ENCODE results near the gene STARD9.
A peak's percentile ranks its signal among the peaks of the same experiment; 100 is the strongest.

Gene STARD9

DNA sequence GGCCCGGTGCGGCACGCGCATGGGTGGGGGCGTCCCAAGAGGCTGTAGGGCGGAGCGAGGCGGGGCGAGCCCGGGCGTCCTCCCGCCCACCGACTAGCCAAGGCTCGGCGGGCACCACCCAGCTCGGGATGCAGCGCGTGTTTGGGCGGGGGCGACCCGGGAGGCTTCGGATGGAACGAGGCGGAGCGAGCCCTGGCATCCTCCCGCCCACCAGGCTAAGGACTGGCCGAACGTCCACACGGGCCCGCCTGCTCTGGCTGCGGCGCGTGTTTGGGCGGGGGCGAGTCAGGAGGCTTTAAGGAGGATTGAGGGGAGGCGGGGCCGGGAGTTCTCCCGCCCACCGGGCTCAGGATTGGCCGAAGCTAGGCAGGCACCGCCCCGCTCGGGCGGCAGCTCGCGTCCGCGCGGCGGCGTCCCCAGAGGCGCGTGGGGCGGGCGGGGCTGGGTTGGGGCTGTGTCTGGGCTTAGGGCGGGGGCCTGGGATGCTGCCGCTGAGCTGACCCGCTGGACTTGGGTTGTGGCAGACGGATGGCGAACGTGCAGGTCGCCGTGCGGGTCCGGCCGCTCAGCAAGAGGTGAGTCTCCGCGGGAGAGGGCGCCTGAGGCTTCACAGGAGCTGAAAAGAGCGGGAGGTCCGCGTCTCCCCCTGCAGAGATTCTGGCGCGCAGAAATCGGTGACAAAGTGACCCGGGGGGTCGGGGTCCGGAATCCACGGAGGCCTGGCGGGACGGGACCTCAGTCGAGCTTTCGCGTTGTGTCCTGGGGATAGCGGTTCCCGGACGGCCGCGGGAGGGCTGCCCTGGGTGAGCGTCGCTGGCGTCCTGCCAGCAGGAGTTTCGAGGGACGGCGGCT, at the start of gene STARD9:
STARD9 (plus strand) TSS at position 419 of the 852 bp plus-strand sequence; CDS start at position 529, 110 bp downstream.
- in situ Hi-C loops (cut with HindIII; ENCODE audit: low sequenced_read_pairs), result no loop called here
- TF ChIP-seq, protein P1, sequence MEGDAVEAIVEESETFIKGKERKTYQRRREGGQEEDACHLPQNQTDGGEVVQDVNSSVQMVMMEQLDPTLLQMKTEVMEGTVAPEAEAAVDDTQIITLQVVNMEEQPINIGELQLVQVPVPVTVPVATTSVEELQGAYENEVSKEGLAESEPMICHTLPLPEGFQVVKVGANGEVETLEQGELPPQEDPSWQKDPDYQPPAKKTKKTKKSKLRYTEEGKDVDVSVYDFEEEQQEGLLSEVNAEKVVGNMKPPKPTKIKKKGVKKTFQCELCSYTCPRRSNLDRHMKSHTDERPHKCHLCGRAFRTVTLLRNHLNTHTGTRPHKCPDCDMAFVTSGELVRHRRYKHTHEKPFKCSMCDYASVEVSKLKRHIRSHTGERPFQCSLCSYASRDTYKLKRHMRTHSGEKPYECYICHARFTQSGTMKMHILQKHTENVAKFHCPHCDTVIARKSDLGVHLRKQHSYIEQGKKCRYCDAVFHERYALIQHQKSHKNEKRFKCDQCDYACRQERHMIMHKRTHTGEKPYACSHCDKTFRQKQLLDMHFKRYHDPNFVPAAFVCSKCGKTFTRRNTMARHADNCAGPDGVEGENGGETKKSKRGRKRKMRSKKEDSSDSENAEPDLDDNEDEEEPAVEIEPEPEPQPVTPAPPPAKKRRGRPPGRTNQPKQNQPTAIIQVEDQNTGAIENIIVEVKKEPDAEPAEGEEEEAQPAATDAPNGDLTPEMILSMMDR (IDR thresholded peaks at IDR 0.05; ENCODE audit: low read depth, low read length, missing control alignments), result no peak
- H3K4me3 ChIP-seq (ENCODE audit: low read depth, low read length), result peak within 1 kb of the TSS; percentile 61
- DNase-seq (ENCODE audit: low read depth), result peak; percentile 94

DNA sequence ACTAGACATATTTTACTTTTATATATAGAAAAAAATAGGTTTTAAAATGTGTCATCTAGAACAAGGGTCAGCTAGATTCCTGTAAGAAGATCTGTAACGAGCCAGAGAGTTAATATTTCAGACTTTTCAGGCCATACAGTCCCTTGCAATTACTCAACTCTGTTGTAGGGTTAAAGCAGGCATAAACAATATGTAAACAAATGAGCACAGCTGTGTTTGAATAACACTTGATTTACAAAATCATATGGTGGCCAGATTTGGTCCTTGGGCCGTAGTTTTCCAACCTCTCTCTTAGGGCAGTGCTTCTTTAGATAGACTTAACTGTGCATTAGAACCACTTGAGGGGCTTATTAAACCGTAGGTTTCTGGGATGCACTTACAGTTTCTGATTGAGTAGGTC, 46.4 kb upstream of the STARD9 start:
- no peak overlapping the region for H3K4me3 ChIP-seq (ENCODE audit: low read depth, low read length)
- TF ChIP-seq, protein P1 (IDR thresholded peaks at IDR 0.05; ENCODE audit: low read depth, low read length, missing control alignments), result no peak
- in situ Hi-C loops (cut with HindIII; ENCODE audit: low sequenced_read_pairs), result no loop called here
- DNase-seq (ENCODE audit: low read depth), result no peak

DNA sequence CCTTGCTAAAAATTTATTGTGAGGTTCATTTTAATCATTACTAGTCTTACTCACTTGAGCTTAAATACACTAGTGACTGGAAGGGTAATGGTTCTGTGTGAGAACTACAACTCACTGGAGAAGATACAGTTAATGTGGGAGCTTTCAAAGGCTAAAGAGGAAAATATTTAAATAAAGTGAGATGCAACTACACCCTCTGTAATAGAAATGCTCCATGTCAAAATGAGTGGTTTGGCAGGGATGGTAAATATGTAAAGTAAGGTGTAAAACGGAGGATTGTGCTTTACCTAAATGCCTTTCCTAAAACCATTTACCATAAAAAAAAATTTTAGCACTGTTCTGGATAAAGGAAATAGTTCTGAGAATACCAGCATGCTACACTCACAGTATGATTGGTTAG, 42.2 kb upstream of the STARD9 start:
- H3K4me3 ChIP-seq (ENCODE audit: low read depth, low read length), result no peak overlapping the region
- DNase-seq (ENCODE audit: low read depth), result no peak
- TF ChIP-seq, protein P1 (IDR thresholded peaks at IDR 0.05; ENCODE audit: low read depth, low read length, missing control alignments), result no peak
- in situ Hi-C loops (cut with HindIII; ENCODE audit: low sequenced_read_pairs), result no loop called here

DNA sequence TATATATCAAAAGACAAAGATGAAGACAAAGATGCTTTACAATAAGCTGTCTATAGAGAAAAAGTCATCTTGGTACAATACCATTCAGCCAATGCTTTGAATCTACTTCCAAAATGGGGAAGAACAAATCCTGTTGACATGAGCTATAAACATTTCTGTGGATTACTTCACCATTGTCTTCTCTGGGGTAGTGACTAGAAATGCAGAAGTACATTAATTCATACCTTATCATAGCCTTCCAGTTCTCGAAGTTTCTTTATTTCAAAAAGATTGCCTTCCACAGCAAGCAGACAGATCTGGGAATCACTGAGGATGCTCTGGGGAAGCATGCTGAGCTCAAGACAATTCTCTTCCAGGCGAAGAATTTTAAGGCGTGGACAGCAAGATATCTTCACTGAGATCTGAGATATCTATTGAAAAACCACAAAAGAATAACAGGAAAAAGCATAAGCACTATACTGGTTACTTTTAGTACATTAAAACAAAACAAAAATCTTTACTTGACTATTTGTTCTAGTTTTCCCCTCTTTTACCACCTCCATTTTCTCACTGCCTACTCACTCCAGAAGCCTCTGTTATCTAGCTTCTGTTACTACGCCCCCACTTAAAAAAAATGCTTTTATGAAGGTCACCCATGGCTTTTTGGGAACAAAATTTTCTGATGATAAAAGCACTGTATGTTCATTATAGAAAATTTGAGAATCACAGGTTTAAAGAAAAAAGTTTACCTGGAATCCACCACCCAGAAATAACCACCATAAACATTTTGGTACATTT, 30.4 kb upstream of the STARD9 start:
- in situ Hi-C loops (cut with HindIII; ENCODE audit: low sequenced_read_pairs), result no loop called here
- no peak overlapping the region for H3K4me3 ChIP-seq (ENCODE audit: low read depth, low read length)
- no peak for DNase-seq (ENCODE audit: low read depth)
- TF ChIP-seq, protein P1 (IDR thresholded peaks at IDR 0.05; ENCODE audit: low read depth, low read length, missing control alignments), result no peak

DNA sequence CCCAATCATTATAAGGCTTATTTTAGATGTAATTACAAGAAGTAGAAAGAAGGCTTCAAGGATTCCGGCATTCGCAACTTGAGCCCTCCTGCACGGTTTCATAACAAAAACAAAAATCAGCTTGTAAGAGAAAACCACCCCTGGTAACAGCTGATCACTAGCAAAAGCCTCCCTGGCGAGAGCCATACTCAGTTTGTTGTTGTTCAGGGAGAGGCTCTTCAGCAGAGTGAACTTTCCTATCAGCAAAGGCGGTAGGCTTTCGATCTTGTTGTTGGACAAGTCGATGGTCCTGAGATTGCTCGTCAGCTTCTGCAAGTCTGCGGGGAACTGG, 27.5 kb upstream of the STARD9 start:
- in situ Hi-C loops (cut with HindIII; ENCODE audit: low sequenced_read_pairs), result no loop called here
- TF ChIP-seq, protein P1 (IDR thresholded peaks at IDR 0.05; ENCODE audit: low read depth, low read length, missing control alignments), result no peak
- peak overlapping the region; percentile 94 for H3K4me3 ChIP-seq (ENCODE audit: low read depth, low read length)
- no peak for DNase-seq (ENCODE audit: low read depth)

DNA sequence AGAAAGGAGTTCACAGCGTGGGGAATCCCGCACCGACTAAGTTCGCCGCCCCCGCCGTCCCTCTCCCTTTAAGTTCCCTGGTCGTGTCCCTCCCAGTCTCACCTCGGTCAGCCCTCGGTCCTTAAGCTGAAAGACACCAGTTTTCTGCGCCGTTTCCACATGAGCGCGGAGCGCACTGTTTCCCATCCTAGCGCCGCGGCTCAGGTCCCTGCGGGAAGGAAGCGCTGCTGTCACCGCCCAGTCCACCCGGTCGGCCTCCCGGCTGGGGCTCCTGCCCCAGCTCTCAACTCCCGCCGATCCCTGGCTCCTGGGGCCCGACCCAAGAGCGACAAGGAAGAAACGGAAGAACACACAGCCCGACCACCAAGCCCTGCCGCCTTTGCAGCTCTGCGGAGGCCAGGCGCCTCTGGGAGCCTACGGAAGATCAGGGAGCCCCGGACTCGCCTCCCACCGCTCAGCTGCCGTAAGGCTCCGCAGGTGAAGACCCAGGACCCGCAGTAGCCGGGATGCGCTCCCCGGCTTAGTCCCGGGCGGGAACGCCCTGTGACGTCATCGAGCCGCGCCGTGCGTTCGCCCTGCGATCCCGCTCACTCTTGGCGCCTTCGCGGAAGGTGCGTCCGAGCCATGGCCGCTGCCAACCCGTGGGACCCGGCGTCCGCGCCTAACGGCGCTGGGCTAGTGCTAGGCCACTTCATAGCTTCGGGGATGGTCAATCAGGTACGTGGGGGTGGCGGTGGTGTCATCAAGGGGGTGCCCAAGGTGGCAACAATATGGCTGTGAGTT, 27.0 kb upstream of the STARD9 start, which contains the start of the genes HAUS2 and LRRC57:
HAUS2 (plus strand) TSS at position 590 of the 783 bp plus-strand sequence; CDS start at position 625, 35 bp downstream.
LRRC57 (minus strand) TSS at position 545 of the 783 bp plus-strand sequence; CDS start at position 186, 359 bp downstream.
- in situ Hi-C loops (cut with HindIII; ENCODE audit: low sequenced_read_pairs), result no loop called here
- peak; percentile 53 for DNase-seq (ENCODE audit: low read depth)
- peak within 1 kb of the TSS; percentile 94 for H3K4me3 ChIP-seq (ENCODE audit: low read depth, low read length)
- TF ChIP-seq, protein P1 (IDR thresholded peaks at IDR 0.05; ENCODE audit: low read depth, low read length, missing control alignments), result no peak
